ENCODE results near the gene TJAP1. TPM values are rescaled to one million over a fixed set of nuclear protein-coding genes. Genes with fewer than 3 reads are reported as not detected.

Gene TJAP1
- total and polyA plus RNA-seq, 2 donors (not counting 1 experiment from before 2014, with no cell fraction given) = 8.9 to 18.9 TPM

DNA sequence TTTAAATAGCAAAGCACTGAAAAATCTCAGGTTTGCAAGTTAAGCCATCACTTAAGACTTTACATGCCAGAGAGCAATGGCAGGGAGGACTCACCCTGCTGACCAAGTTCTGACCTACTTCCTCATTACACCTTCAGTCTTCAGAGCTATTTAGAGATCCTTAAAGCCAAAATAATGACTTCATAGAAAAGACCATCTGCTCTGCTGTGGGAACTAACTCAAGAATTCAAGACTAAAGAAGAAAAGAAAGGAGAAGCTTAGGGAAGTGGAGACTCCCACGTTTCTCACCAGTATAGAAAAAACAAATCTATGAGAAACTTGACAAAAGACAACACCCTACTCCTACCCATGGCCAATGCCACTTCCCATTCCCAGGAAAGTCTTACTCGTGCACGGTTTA, 69.9 kb downstream of the TJAP1 start:
- Histone ChIP-seq H3K4me1 (ENCODE audit: control insufficient read depth, extremely low read depth, insufficient read depth, low read length) (no peaks in the 10 kb centered on the region), H3K27ac (ENCODE audit: insufficient read depth, low read length) (no peak overlapping the region), H3K4me3 (replicated peaks in 1 of 4; ENCODE audit: control extremely low read depth in 1 of 4, insufficient read depth in 1 of 4, low read depth in 3 of 4, low read length in 4 of 4) (no peak overlapping the region), H3K27me3 (ENCODE audit: control insufficient read depth, insufficient read depth, low read length) (no peaks in the 10 kb centered on the region), H3K9ac (ENCODE audit: insufficient read depth, low read length) (no peak overlapping the region), H2AFZ (ENCODE audit: low read length) (no peak overlapping the region), H3K9me3 (ENCODE audit: control insufficient read depth, insufficient read depth, low read depth, low read length) (no peaks in the 10 kb centered on the region), H3K79me2 (ENCODE audit: control insufficient read depth, insufficient read depth, low read length) (no peaks in the 10 kb centered on the region), H3K4me2 (ENCODE audit: extremely low read depth, insufficient read depth, low read length) (no peak overlapping the region), H3K36me3 (ENCODE audit: control insufficient read depth, insufficient read depth, low read length) (peaks cover 10% of the 10 kb centered on the region), H4K20me1 (ENCODE audit: control insufficient read depth, extremely low read depth, insufficient read depth, low read length) (no peaks in the 10 kb centered on the region)
- no peak for TF ChIP-seq CTCF (conservative IDR thresholded peaks at IDR 0.05 in 1 of 2, IDR thresholded peaks at IDR 0.05 in 1 of 2; ENCODE audit: low read depth in 1 of 2, low read length in 2 of 2)
- no peak for TF ChIP-seq EZH2 (IDR thresholded peaks at IDR 0.05; ENCODE audit: low read length, missing control alignments)
- DNase-seq (ENCODE audit: low read depth in 2 of 2) = no peak

Other genes with a start within 250 kb of the TJAP1 start
- 39.5 and 52.5 TPM in 2 replicates for gene DNPH1, start 248.1 kb upstream of the TJAP1 start, total RNA-seq
- gene DNPH1, start 248.1 kb upstream of the TJAP1 start, polyA plus RNA-seq = 31.2 and 32.0 TPM in 2 replicates
- gene TTBK1, start 234.1 kb upstream of the TJAP1 start, total RNA-seq = under 0.01 TPM in 2 replicates
- 0.03 TPM in 1 of 2 replicates, not detected in the other for gene TTBK1, start 234.1 kb upstream of the TJAP1 start, polyA plus RNA-seq
- not detected in 2 replicates for gene SLC22A7, start 179.3 kb upstream of the TJAP1 start, total RNA-seq
- gene SLC22A7, start 179.3 kb upstream of the TJAP1 start, polyA plus RNA-seq = not detected in 2 replicates
- 0.26 TPM in 1 of 2 replicates, not detected in the other for gene CRIP3, start 168.7 kb upstream of the TJAP1 start, total RNA-seq
- gene CRIP3, start 168.7 kb upstream of the TJAP1 start, polyA plus RNA-seq = not detected in 2 replicates
- 5.6 and 6.1 TPM in 2 replicates for gene ZNF318, start 107.9 kb upstream of the TJAP1 start, total RNA-seq
- 8.6 and 10.0 TPM in 2 replicates for gene ZNF318, start 107.9 kb upstream of the TJAP1 start, polyA plus RNA-seq
- gene ABCC10, start 50.0 kb upstream of the TJAP1 start, total RNA-seq = 16.7 and 23.1 TPM in 2 replicates
- 8.9 and 9.3 TPM in 2 replicates for gene ABCC10, start 50.0 kb upstream of the TJAP1 start, polyA plus RNA-seq
- under 0.01 and 0.17 TPM in 2 replicates for gene DLK2, start 22.0 kb upstream of the TJAP1 start, total RNA-seq
- gene DLK2, start 22.0 kb upstream of the TJAP1 start, polyA plus RNA-seq = 0.23 and 0.50 TPM in 2 replicates
- 0.26 and 0.33 TPM in 2 replicates for gene LRRC73, start 32.8 kb downstream of the TJAP1 start, total RNA-seq
- gene LRRC73, start 32.8 kb downstream of the TJAP1 start, polyA plus RNA-seq = 0.17 and 0.18 TPM in 2 replicates
- 83.7 and 106 TPM in 2 replicates for gene YIPF3, start 39.4 kb downstream of the TJAP1 start, total RNA-seq
- 173 TPM in 2 replicates for gene YIPF3, start 39.4 kb downstream of the TJAP1 start, polyA plus RNA-seq
- gene POLR1C, start 39.5 kb downstream of the TJAP1 start, total RNA-seq = 27.4 and 32.4 TPM in 2 replicates
- gene POLR1C, start 39.5 kb downstream of the TJAP1 start, polyA plus RNA-seq = 39.7 and 55.2 TPM in 2 replicates
- 18.2 and 20.5 TPM in 2 replicates for gene XPO5, start 98.5 kb downstream of the TJAP1 start, total RNA-seq
- gene XPO5, start 98.5 kb downstream of the TJAP1 start, polyA plus RNA-seq = 21.7 and 26.1 TPM in 2 replicates
- gene POLH, start 98.6 kb downstream of the TJAP1 start, total RNA-seq = 19.5 and 21.8 TPM in 2 replicates
- gene POLH, start 98.6 kb downstream of the TJAP1 start, polyA plus RNA-seq = 19.0 and 22.5 TPM in 2 replicates
- gene GTPBP2, start 151.7 kb downstream of the TJAP1 start, total RNA-seq = 111 and 174 TPM in 2 replicates
- gene GTPBP2, start 151.7 kb downstream of the TJAP1 start, polyA plus RNA-seq = 44.4 and 45.2 TPM in 2 replicates
- 19.2 and 19.3 TPM in 2 replicates for gene MAD2L1BP, start 158.3 kb downstream of the TJAP1 start, total RNA-seq
- gene MAD2L1BP, start 158.3 kb downstream of the TJAP1 start, polyA plus RNA-seq = 34.5 and 39.0 TPM in 2 replicates
- 1.5 and 1.7 TPM in 2 replicates for gene RSPH9, start 167.5 kb downstream of the TJAP1 start, total RNA-seq
- 0.50 and 0.87 TPM in 2 replicates for gene RSPH9, start 167.5 kb downstream of the TJAP1 start, polyA plus RNA-seq
- gene MRPS18A, start 210.2 kb downstream of the TJAP1 start, total RNA-seq = 39.3 and 42.1 TPM in 2 replicates
- 31.8 and 43.7 TPM in 2 replicates for gene MRPS18A, start 210.2 kb downstream of the TJAP1 start, polyA plus RNA-seq

Data from fibroblast of lung (primary cell).